GM23338 (cell line): ENCODE data around the gene TTBK2. TPM values are rescaled to one million over a fixed set of nuclear protein-coding genes. Genes with fewer than 3 reads are reported as not detected.
A peak's percentile ranks its signal among the peaks of the same experiment; 100 is the strongest.

Source experiments
- ATAC-seq: fragments of 200-7000 bp; cut with Tn5 transposase; 3 replicates; pipeline ENCODE4 v1.9.1; 2020
- DNase-seq: peaks from one replicate; pipeline ENCODE4 v3.0.0-alpha.2; 2015; ENCODE audit warnings: low spot score
- H2AFZ ChIP-seq: fragments of 200-600 bp; sonication (generic); 2 replicates; pipeline ENCODE4 v1.8.0; 2016; ENCODE audit warnings: antibody characterized with exemption, mild to moderate bottlenecking, moderate library complexity
- H3F3A ChIP-seq: fragments of 200-600 bp; sonication (generic); replicated peaks from 2 replicates; pipeline ENCODE4 v1.8.0; 2017; ENCODE audit warnings: antibody characterized with exemption, mixed run types, low read depth
- H3K27ac ChIP-seq: fragments of 200-600 bp; sonication (generic); 2 replicates; pipeline ENCODE4 v1.6.1; 2016; ENCODE audit warnings: low read depth
- H3K27me3 ChIP-seq: fragments of 200-600 bp; sonication (generic); 2 replicates; pipeline ENCODE4 v1.8.0; 2016; ENCODE audit warnings: mild to moderate bottlenecking, mixed run types, moderate library complexity; ENCODE audit not compliant: insufficient read depth
- H3K36me3 ChIP-seq: fragments of 200-600 bp; sonication (generic); 2 replicates; pipeline ENCODE4 v1.8.0; 2016; ENCODE audit warnings: mild to moderate bottlenecking; ENCODE audit not compliant: insufficient read depth
- H3K4me1 ChIP-seq: fragments of 200-600 bp; sonication (generic); 2 replicates; pipeline ENCODE4 v1.8.0; 2016; ENCODE audit warnings: mild to moderate bottlenecking, moderate library complexity; ENCODE audit not compliant: insufficient read depth
- H3K4me2 ChIP-seq: fragments of 200-600 bp; sonication (generic); 2 replicates; pipeline ENCODE4 v1.7.1; 2017; ENCODE audit warnings: mixed run types
- H3K4me3 ChIP-seq: fragments of 200-600 bp; sonication (generic); 2 replicates; pipeline ENCODE4 v1.6.1; 2016; ENCODE audit warnings: mixed run types
- H3K79me2 ChIP-seq: fragments of 200-600 bp; sonication (generic); replicated peaks from 2 replicates; pipeline ENCODE4 v1.8.0; 2017; ENCODE audit warnings: mild to moderate bottlenecking; ENCODE audit not compliant: insufficient read depth
- H3K9me2 ChIP-seq: fragments of 200-600 bp; sonication (generic); 2 replicates; pipeline ENCODE4 v1.8.0; 2017; ENCODE audit not compliant: insufficient read depth
- H4K20me1 ChIP-seq: fragments of 200-600 bp; sonication (generic); replicated peaks from 2 replicates; pipeline ENCODE4 v1.8.0; 2017; ENCODE audit warnings: mild to moderate bottlenecking; ENCODE audit not compliant: insufficient read depth
- H3K27ac Mint-ChIP-seq: 2 replicates; pipeline ENCODE4 v1.8.0; 2020; ENCODE audit warnings: inconsistent platforms, mild to moderate bottlenecking, moderate library complexity, mixed read lengths
- H3K27me3 Mint-ChIP-seq: 3 replicates; pipeline ENCODE4 v1.8.0; 2022; ENCODE audit warnings: low read depth, mild to moderate bottlenecking, moderate library complexity, mixed read lengths, inconsistent platforms; ENCODE audit not compliant: insufficient read depth, poor library complexity
- H3K36me3 Mint-ChIP-seq: 3 replicates; pipeline ENCODE4 v1.8.0; 2021; ENCODE audit warnings: low read depth, mild to moderate bottlenecking, inconsistent platforms, moderate library complexity, mixed read lengths
- H3K4me1 Mint-ChIP-seq: 3 replicates; pipeline ENCODE4 v1.8.0; 2020; ENCODE audit warnings: mild to moderate bottlenecking, inconsistent platforms, mixed read lengths
- H3K4me3 Mint-ChIP-seq: 3 replicates; pipeline ENCODE4 v1.8.0; 2021; ENCODE audit warnings: moderate library complexity, mild to moderate bottlenecking, inconsistent platforms, mixed read lengths
- H3K9me3 Mint-ChIP-seq: 3 replicates; pipeline ENCODE4 v1.8.0; 2020; ENCODE audit warnings: moderate library complexity, mild to moderate bottlenecking, inconsistent platforms, mixed read lengths
- CREB1 ChIP-seq: fragments of 250-450 bp; sonication (Bioruptor Pico); IDR thresholded peaks from 2 replicates; pipeline ENCODE4 v1.5.0; 2020; ENCODE audit warnings: low read depth, mild to moderate bottlenecking, moderate library complexity
- EZH2 ChIP-seq: fragments of 200-600 bp; sonication (generic); IDR thresholded peaks from one replicate; pipeline ENCODE4 v1.8.0; 2017; ENCODE audit warnings: antibody characterized with exemption, mild to moderate bottlenecking, low read depth; ENCODE audit not compliant: unreplicated experiment
- NANOG ChIP-seq: IDR thresholded peaks from 2 replicates; pipeline ENCODE4 v1.6.1; 2016; ENCODE audit warnings: antibody characterized with exemption, borderline replicate concordance
- POLR2AphosphoS5 ChIP-seq: IDR thresholded peaks from 2 replicates; pipeline ENCODE4 v1.6.1; 2016; ENCODE audit warnings: antibody characterized with exemption, low read depth
- polyA plus RNA-seq: library from polyadenylated mRNA; unstranded; fragments of >200 nt; fragmentation: Nextera tagmentation; extraction: Ambion mirVana; gene quantifications from 2 replicates; pipeline ENCODE4 v1.2.1, GENCODE V29; 2016
- total RNA-seq: library from RNA; depleted of rRNA; stranded (reverse); fragments of >200 nt; shearing (Covaris generic); gene quantifications from 2 replicates; pipeline ENCODE4 v1.2.3, GENCODE V29; 2014
- TF ChIP-seq, protein P1 (sequence below), 2 experiments: fragments of 200-600 bp in 1 of 2; sonication (generic) in 1 of 2; conservative IDR thresholded peaks; 2 replicates each; pipeline versions ENCODE4 v1.5.1 to v1.6.1; 2016 to 2017; ENCODE audit warnings: antibody characterized with exemption in 2 of 2, low read depth in 2 of 2, mild to moderate bottlenecking in 2 of 2, moderate library complexity in 1 of 2
- TF ChIP-seq, protein P2 (sequence below): fragments of 250-450 bp; sonication (Bioruptor Pico); IDR thresholded peaks from 2 replicates; pipeline ENCODE4 v1.5.0; 2020; ENCODE audit warnings: mild to moderate bottlenecking, moderate library complexity

Gene TTBK2
- total and polyA plus RNA-seq, 2 experiments from 2014 or later: 5.8 to 15.9 TPM

DNA sequence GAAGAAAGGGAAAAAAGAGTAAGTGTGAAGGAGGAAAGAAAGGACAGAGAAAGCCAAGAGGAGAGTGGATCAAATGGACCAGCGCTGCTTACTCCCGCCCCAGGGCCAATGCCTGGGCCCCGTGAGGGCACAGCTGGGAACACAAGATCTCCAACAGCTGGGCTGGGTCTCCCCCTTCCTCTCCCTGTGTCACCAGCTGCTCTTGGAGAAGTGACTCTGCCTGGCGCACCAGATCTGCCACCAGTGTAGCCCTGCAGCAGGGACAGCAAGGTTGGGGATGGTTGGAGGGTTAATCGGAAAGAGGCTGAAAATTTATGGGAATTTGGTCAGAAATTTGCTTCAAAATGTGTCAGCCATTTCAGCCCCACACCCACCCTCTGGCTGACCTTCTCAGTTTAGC is 192.0 kb downstream of the TTBK2 start:
- H4K20me1 ChIP-seq: no peaks in the 10 kb centered on the region; the same call in none of the 2 replicates
- no peak overlapping the region for H3K4me2 ChIP-seq
- Mint-ChIP-seq H3K4me1 (peaks cover 24% of the 10 kb centered on the region), H3K36me3 (peaks cover 63% of the 10 kb centered on the region), H3K27ac (no peak overlapping the region; the same call in 1 of the 2 replicates), H3K9me3 (no peaks in the 10 kb centered on the region), H3K27me3 (peaks cover 5% of the 10 kb centered on the region), H3K4me3 (no peak overlapping the region)
- H3F3A ChIP-seq: 0 out of 2 replicates have a peak, but pooled peaks cover 4% of the 10 kb centered on the region
- no peak overlapping the region for H2AFZ ChIP-seq
- no peak for DNase-seq
- H3K27ac ChIP-seq: peak overlapping the region; percentile 45; the same call in 1 of the 2 replicates
- H3K9me2 ChIP-seq: no peaks in the 10 kb centered on the region
- H3K27me3 ChIP-seq: no peaks in the 10 kb centered on the region
- no peaks in the 10 kb centered on the region for H3K79me2 ChIP-seq
- peak; percentile 28 for ATAC-seq
- peaks cover 26% of the 10 kb centered on the region for H3K36me3 ChIP-seq
- TF ChIP-seq, protein P1, sequence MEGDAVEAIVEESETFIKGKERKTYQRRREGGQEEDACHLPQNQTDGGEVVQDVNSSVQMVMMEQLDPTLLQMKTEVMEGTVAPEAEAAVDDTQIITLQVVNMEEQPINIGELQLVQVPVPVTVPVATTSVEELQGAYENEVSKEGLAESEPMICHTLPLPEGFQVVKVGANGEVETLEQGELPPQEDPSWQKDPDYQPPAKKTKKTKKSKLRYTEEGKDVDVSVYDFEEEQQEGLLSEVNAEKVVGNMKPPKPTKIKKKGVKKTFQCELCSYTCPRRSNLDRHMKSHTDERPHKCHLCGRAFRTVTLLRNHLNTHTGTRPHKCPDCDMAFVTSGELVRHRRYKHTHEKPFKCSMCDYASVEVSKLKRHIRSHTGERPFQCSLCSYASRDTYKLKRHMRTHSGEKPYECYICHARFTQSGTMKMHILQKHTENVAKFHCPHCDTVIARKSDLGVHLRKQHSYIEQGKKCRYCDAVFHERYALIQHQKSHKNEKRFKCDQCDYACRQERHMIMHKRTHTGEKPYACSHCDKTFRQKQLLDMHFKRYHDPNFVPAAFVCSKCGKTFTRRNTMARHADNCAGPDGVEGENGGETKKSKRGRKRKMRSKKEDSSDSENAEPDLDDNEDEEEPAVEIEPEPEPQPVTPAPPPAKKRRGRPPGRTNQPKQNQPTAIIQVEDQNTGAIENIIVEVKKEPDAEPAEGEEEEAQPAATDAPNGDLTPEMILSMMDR (conservative IDR thresholded peaks at IDR 0.05; ENCODE audit: low read depth in 2 of 2): no peak
- no peak for TF ChIP-seq POLR2AphosphoS5
- H3K4me1 ChIP-seq: no peaks in the 10 kb centered on the region; the same call in 1 of the 2 replicates
- H3K4me3 ChIP-seq: no peak overlapping the region

DNA sequence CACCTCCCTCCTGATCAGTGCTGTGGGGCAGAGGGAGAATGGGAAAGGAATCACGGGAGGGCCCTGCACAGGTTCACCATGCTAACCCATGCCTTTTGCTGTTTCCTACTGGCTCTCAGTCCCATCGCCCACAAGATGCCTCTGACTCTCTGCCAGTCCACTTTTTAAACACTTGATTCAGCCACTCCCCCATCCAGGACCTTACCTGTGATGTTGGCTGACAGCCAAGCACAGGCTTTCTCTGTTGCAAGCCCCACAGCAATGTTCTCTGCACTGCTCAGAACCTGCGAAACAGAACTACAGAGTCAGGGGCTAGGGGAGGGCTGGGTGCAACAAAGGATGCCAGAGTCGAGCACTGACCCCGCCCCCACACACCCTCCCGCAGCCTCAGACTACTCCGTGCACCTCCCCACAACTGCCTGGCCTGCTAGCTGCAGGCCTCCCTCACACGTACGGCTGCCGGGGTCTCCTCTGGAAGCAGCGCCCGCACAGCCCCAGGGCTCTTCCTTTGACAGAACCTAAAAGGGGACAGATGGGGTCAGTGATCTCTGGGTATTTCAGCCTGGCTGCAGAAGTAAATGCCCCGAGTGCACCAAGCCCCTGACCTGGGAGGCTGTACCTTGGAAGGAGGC is 192.7 kb downstream of the TTBK2 start:
- peak; percentile 45 for ATAC-seq
- peaks cover 26% of the 10 kb centered on the region for H3K36me3 ChIP-seq
- peaks cover 60% of the 10 kb centered on the region for H3K36me3 Mint-ChIP-seq
- no peak for TF ChIP-seq NANOG
- TF ChIP-seq, protein P1 (conservative IDR thresholded peaks at IDR 0.05; ENCODE audit: low read depth in 2 of 2): no peak
- TF ChIP-seq EZH2: no peak
- TF ChIP-seq, protein P2, sequence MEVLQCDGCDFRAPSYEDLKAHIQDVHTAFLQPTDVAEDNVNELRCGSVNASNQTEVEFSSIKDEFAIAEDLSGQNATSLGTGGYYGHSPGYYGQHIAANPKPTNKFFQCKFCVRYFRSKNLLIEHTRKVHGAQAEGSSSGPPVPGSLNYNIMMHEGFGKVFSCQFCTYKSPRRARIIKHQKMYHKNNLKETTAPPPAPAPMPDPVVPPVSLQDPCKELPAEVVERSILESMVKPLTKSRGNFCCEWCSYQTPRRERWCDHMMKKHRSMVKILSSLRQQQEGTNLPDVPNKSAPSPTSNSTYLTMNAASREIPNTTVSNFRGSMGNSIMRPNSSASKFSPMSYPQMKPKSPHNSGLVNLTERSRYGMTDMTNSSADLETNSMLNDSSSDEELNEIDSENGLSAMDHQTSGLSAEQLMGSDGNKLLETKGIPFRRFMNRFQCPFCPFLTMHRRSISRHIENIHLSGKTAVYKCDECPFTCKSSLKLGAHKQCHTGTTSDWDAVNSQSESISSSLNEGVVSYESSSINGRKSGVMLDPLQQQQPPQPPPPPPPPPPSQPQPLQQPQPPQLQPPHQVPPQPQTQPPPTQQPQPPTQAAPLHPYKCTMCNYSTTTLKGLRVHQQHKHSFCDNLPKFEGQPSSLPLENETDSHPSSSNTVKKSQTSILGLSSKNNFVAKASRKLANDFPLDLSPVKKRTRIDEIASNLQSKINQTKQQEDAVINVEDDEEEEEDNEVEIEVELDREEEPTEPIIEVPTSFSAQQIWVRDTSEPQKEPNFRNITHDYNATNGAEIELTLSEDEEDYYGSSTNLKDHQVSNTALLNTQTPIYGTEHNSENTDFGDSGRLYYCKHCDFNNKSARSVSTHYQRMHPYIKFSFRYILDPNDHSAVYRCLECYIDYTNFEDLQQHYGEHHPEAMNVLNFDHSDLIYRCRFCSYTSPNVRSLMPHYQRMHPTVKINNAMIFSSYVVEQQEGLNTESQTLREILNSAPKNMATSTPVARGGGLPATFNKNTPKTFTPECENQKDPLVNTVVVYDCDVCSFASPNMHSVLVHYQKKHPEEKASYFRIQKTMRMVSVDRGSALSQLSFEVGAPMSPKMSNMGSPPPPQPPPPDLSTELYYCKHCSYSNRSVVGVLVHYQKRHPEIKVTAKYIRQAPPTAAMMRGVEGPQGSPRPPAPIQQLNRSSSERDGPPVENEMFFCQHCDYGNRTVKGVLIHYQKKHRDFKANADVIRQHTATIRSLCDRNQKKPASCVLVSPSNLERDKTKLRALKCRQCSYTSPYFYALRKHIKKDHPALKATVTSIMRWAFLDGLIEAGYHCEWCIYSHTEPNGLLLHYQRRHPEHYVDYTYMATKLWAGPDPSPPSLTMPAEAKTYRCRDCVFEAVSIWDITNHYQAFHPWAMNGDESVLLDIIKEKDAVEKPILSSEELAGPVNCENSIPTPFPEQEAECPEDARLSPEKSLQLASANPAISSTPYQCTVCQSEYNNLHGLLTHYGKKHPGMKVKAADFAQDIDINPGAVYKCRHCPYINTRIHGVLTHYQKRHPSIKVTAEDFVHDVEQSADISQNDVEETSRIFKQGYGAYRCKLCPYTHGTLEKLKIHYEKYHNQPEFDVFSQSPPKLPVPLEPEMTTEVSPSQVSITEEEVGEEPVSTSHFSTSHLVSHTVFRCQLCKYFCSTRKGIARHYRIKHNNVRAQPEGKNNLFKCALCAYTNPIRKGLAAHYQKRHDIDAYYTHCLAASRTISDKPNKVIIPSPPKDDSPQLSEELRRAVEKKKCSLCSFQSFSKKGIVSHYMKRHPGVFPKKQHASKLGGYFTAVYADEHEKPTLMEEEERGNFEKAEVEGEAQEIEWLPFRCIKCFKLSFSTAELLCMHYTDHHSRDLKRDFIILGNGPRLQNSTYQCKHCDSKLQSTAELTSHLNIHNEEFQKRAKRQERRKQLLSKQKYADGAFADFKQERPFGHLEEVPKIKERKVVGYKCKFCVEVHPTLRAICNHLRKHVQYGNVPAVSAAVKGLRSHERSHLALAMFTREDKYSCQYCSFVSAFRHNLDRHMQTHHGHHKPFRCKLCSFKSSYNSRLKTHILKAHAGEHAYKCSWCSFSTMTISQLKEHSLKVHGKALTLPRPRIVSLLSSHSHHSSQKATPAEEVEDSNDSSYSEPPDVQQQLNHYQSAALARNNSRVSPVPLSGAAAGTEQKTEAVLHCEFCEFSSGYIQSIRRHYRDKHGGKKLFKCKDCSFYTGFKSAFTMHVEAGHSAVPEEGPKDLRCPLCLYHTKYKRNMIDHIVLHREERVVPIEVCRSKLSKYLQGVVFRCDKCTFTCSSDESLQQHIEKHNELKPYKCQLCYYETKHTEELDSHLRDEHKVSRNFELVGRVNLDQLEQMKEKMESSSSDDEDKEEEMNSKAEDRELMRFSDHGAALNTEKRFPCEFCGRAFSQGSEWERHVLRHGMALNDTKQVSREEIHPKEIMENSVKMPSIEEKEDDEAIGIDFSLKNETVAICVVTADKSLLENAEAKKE (CRISPR knock-in tag): no peak
- TF ChIP-seq CREB1: no peak
- 0 out of 2 replicates have a peak, but pooled peaks cover 4% of the 10 kb centered on the region for H3F3A ChIP-seq
- peaks cover 24% of the 10 kb centered on the region for H3K4me1 Mint-ChIP-seq
- no peak overlapping the region for H3K4me2 ChIP-seq
- no peak overlapping the region for H3K4me3 ChIP-seq
- no peaks in the 10 kb centered on the region; the same call in 1 of the 2 replicates for H3K4me1 ChIP-seq
- no peak overlapping the region for H3K4me3 Mint-ChIP-seq
- no peak for DNase-seq
- H3K27me3 ChIP-seq: no peaks in the 10 kb centered on the region
- H3K9me2 ChIP-seq: no peaks in the 10 kb centered on the region
- H3K27ac Mint-ChIP-seq: no peak overlapping the region; the same call in 1 of the 2 replicates
- peaks cover 5% of the 10 kb centered on the region for H3K27me3 Mint-ChIP-seq
- no peak overlapping the region for H2AFZ ChIP-seq
- no peaks in the 10 kb centered on the region for H3K9me3 Mint-ChIP-seq
- H3K79me2 ChIP-seq: no peaks in the 10 kb centered on the region
- no peaks in the 10 kb centered on the region; the same call in none of the 2 replicates for H4K20me1 ChIP-seq
- H3K27ac ChIP-seq: no peak overlapping the region
